Ovary (tissue), 3 donors: ENCODE data around the gene MPV17L2.

Experiments
- CTCF ChIP-seq, 3 donors: fragments of 450-650 bp in 2 of 3; fragments of 200-600 bp in 1 of 3; IDR thresholded peaks; one replicate each; pipeline versions ENCODE4 v1.5.1 to v1.8.0; 2016 to 2022; ENCODE audit warnings: antibody characterized with exemption in 3 of 3, mild to moderate bottlenecking in 1 of 3
- EP300 ChIP-seq: sonication (generic); formaldehyde crosslinking; IDR thresholded peaks from one replicate; pipeline ENCODE4 v1.6.1; 2017; ENCODE audit warnings: antibody characterized with exemption
- POLR2A ChIP-seq: fragments of 450-650 bp; IDR thresholded peaks from one replicate; pipeline ENCODE4 v1.6.1; 2017; ENCODE audit warnings: antibody characterized with exemption, mild to moderate bottlenecking, moderate library complexity
- donor health status: DM: no; HTN: no; CAD: no.

DNA sequence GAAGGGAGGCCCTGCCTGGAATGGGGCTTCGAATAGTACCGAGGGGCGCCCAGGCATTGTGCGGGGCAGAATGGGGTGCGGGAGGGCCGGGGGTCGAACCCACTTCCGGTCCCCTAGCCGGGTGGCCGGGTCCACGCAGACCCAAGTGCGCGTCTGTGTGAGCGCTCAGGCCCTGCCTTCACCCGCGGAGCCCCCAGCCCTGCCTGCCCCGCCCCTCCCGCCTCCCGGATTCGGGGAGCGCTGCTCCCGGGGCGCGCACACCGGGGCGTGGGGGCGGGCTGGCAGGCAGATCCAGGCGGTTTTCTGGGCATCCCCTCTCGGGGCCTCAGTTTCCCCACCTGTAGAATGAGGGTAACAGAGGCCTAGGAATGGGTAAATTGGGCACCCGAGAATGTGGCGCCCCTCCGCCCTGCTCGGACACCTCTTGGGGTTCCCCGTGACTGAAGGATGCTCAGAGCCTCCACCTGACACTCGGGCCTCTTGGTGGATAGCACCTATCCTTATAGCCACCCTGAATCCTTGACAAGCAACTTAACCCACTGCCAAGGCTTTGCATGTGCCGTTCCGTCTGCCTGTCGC is 39.4 kb upstream of the MPV17L2 start:
- TF ChIP-seq CTCF (IDR thresholded peaks at IDR 0.05) (no peak), POLR2A (no peak), EP300 (no peak)
